HepG2 (cell line): Measurements from ENCODE around the gene FAM229A. TPM values are rescaled to one million over a fixed set of nuclear protein-coding genes. Genes with fewer than 3 reads are reported as not detected.

ENCODE experiments used
- ATAC-seq: fragments of 200-7000 bp; cut with Tn5 transposase; 3 replicates; pipeline ENCODE4 v1.9.1; 2020; ENCODE audit warnings: mild to moderate bottlenecking, moderate library complexity
- BruUV-seq: library from RNA; stranded (reverse); fragments of 400-500 nt; replicated peaks from 2 replicates; lab custom pipeline; 2021; lab: Mats Ljungman, UMichigan
- CTCF ChIA-PET: fragments of 300-600 bp; formaldehyde crosslinking; extraction: SDS; loops from one replicate; lab custom pipeline; 2021; ENCODE audit warnings: low total read pairs, inconsistent platforms, low intra/inter-chr PET ratio; lab: Yijun Ruan, JAX
- POLR2A ChIA-PET: fragments of 350-600 bp; sonication (Branson Sonifier 250); formaldehyde crosslinking; loops from one replicate; lab custom pipeline; 2020; ENCODE audit warnings: antibody characterized with exemption, inconsistent platforms; lab: Yijun Ruan, JAX
- DNase-seq: peaks from one replicate; pipeline ENCODE4 v3.0.0-alpha.2; 2015; ENCODE audit warnings: low spot score
- FAIRE-seq: peaks from 3 replicates; lab custom pipeline; 2011; peaks lifted over from hg19 to GRCh38; lab: Jason Lieb, UNC
- H2AFZ ChIP-seq: one replicate; pipeline ENCODE4 v1.6.1; 2011; ENCODE audit warnings: low read length, inconsistent platforms
- H3K27ac ChIP-seq: fragments of 300-600 bp; 3 replicates; pipeline ENCODE4 v1.8.0; 2011; ENCODE audit warnings: mixed run types, mild to moderate bottlenecking, mixed read lengths, low read length, inconsistent platforms; ENCODE audit not compliant: insufficient read depth; ENCODE audit errors: extremely low read length
- H3K27me3 ChIP-seq, 2 experiments: fragments of 200-600 bp in 1 of 2; 2 replicates in 1 of 2; 3 replicates in 1 of 2; pipeline versions ENCODE4 v1.6.0 to v1.8.0; 2011; ENCODE audit warnings: low read length in 2 of 2, mild to moderate bottlenecking in 2 of 2, moderate library complexity in 2 of 2, inconsistent platforms in 1 of 2; ENCODE audit not compliant: insufficient read depth in 2 of 2, control insufficient read depth in 1 of 2
- H3K36me3 ChIP-seq, 2 experiments: fragments of 200-600 bp in 1 of 2; replicated peaks in 1 of 2; 2 replicates in 1 of 2; 3 replicates in 1 of 2; pipeline versions ENCODE4 v1.5.1 to v1.8.0; 2011; ENCODE audit warnings: low read length in 2 of 2, inconsistent platforms in 1 of 2; ENCODE audit not compliant: insufficient read depth in 2 of 2, control insufficient read depth in 1 of 2
- H3K4me1 ChIP-seq: 2 replicates; pipeline ENCODE4 v1.5.1; 2012; ENCODE audit warnings: low read length, inconsistent platforms; ENCODE audit not compliant: insufficient read depth
- H3K4me2 ChIP-seq: 2 replicates; pipeline ENCODE4 v1.6.0; 2011; ENCODE audit warnings: low read depth, low read length, inconsistent platforms
- H3K4me3 ChIP-seq, 3 experiments: fragments of 200-600 bp in 1 of 3; sonication (generic), shearing (Covaris generic) in 1 of 3; replicated peaks in 1 of 3; 2 replicates each; pipeline ENCODE4 v1.5.1; 2011 to 2016; ENCODE audit warnings: low read length in 3 of 3, inconsistent platforms in 2 of 3, low read depth in 2 of 3, mild to moderate bottlenecking in 2 of 3, control low read depth in 1 of 3, mixed read lengths in 1 of 3; ENCODE audit not compliant: insufficient read depth in 1 of 3
- H3K79me2 ChIP-seq: one replicate; pipeline ENCODE4 v1.6.1; 2011; ENCODE audit warnings: low read length, inconsistent platforms; ENCODE audit not compliant: insufficient read depth
- H3K9ac ChIP-seq: 2 replicates; pipeline ENCODE4 v1.6.0; 2011; ENCODE audit warnings: mild to moderate bottlenecking, low read depth, low read length, inconsistent platforms; ENCODE audit not compliant: insufficient read depth
- H3K9me3 ChIP-seq: 2 replicates; pipeline ENCODE4 v1.5.1; 2012; ENCODE audit warnings: mild to moderate bottlenecking, low read length
- H4K20me1 ChIP-seq: 2 replicates; pipeline ENCODE4 v1.6.0; 2011; ENCODE audit warnings: inconsistent platforms, mild to moderate bottlenecking, low read length, moderate library complexity; ENCODE audit not compliant: insufficient read depth
- ADNP ChIP-seq: sonication (generic); formaldehyde crosslinking; IDR thresholded peaks from 2 replicates; pipeline ENCODE4 v1.4.0; 2020; ENCODE audit warnings: missing genetic modification reagents
- CREBL2 ChIP-seq: sonication (generic); formaldehyde crosslinking; IDR thresholded peaks from 2 replicates; pipeline ENCODE4 v1.8.1; 2023; ENCODE audit warnings: missing genetic modification reagents, mild to moderate bottlenecking, borderline replicate concordance
- GPN1 ChIP-seq: sonication (generic); formaldehyde crosslinking; IDR thresholded peaks from 2 replicates; pipeline ENCODE4 v1.5.1; 2020; ENCODE audit warnings: missing genetic modification reagents, borderline replicate concordance
- NCOR1 ChIP-seq: fragments of 200-600 bp; sonication (generic); IDR thresholded peaks from 2 replicates; pipeline ENCODE4 v1.7.0; 2017; ENCODE audit warnings: antibody characterized with exemption, low read length, borderline replicate concordance
- PAXIP1 ChIP-seq: sonication (generic); formaldehyde crosslinking; conservative IDR thresholded peaks from 2 replicates; pipeline ENCODE4 v1.4.0; 2020; ENCODE audit warnings: mild to moderate bottlenecking, missing genetic modification reagents, moderate library complexity
- RBFOX2 ChIP-seq: fragments of 200-400 bp; formaldehyde crosslinking; IDR thresholded peaks from 2 replicates; pipeline ENCODE4 v1.6.1; 2017; ENCODE audit warnings: low read depth, mild to moderate bottlenecking, low read length
- ZNF121 ChIP-seq: sonication (generic); formaldehyde crosslinking; IDR thresholded peaks from 2 replicates; pipeline ENCODE4 v1.5.0; 2020; ENCODE audit warnings: mild to moderate bottlenecking, missing genetic modification reagents
- WGBS: methylation state at CpG from one replicate; pipeline ENCODE4 v1.1.6; 2017; ENCODE audit warnings: low lambda C conversion rate; 5-methylcytosine and 5-hydroxymethylcytosine counted together
- in situ Hi-C: cut with HindIII; loops from 2 replicates; pipeline ENCODE4 v1.10.0; 2017; ENCODE audit warnings: low pct_unique_long_range_greater_than_20kb; ENCODE audit not compliant: extremely low pct_ligation_motif_present
- intact Hi-C: fragments of 100-400 bp; cut with micrococcal nuclease; formaldehyde crosslinking; loops from one replicate; pipeline ENCODE4 v1.10.0; 2022; ENCODE audit not compliant: unreplicated experiment
- polyA plus RNA-seq, 8 experiments: library from polyadenylated mRNA; depleted of rRNA in 3 of 8; stranded (reverse) in 7 of 8; unstranded in 1 of 8; fragments of >200 nt; fragmentation: Illumina TruSeq in 4 of 8; extraction: Trizol in 4 of 8; gene quantifications; 2 replicates each; pipeline versions ENCODE4 v1.2.1 to v1.2.3, GENCODE V29; 2011 to 2016; ENCODE audit warnings: low read depth in 4 of 8, missing spikeins in 1 of 8, mixed read lengths in 1 of 8; ENCODE audit not compliant: insufficient read depth in 1 of 8
- total RNA-seq, 5 experiments: library from RNA; depleted of rRNA; stranded (reverse); fragments of >200 nt; fragmentation: Illumina TruSeq; extraction: Trizol; gene quantifications; 2 replicates each; pipeline ENCODE4 v1.2.3, GENCODE V29; 2016; ENCODE audit warnings: low read depth in 1 of 5

FAM229A gene
- total and polyA plus RNA-seq, 2 of the 13 experiments (the other 11 are each of a cell fraction or from before 2014, with no cell fraction given): 3.2 to 17.6 TPM

GRCh38 chr1:32367912-32368635 lies 5.8 kb upstream of the FAM229A start:
- TF ChIP-seq CREBL2 (no peak), GPN1 (CRISPR knock-in tag) (no peak), ZNF121 (CRISPR knock-in tag) (peak; percentile 54; the same call in 1 of the 2 replicates), NCOR1 (no peak), ADNP (CRISPR knock-in tag) (no peak), RBFOX2 (0 out of 2 replicates have a peak, but pooled peaks have one; percentile 21), PAXIP1 (no peak)
- no peak overlapping the region for H2AFZ ChIP-seq
- H3K79me2 ChIP-seq: no peaks in the 10 kb centered on the region
- FAIRE-seq: no peak
- H3K9ac ChIP-seq: no peak overlapping the region
- H3K36me3 ChIP-seq: peaks cover 27 to 69% of the 10 kb centered on the region in 2 experiments
- no TSS peak for BruUV-seq
- H3K27me3 ChIP-seq: no peaks in the 10 kb centered on the region
- no peaks in the 10 kb centered on the region for H3K9me3 ChIP-seq
- DNase-seq: no peak
- H3K4me2 ChIP-seq: no peak overlapping the region
- 94% methylated on average over 7 of the region's 7 CpGs for WGBS
- intact Hi-C loops: no loop called here
- ChIA-PET POLR2A (interaction anchor here (0.8 to 1.4 kb wide), 3 partner anchors 10 to 26 kb away, joined by 3 to 4 read pairs (median 4); partner anchors contain the start of gene BSDC1), CTCF (no interaction called here)
- in situ Hi-C loops: no loop called here
- H3K27ac ChIP-seq: no peak overlapping the region
- H3K4me3 ChIP-seq: no peak overlapping the region
- H3K4me1 ChIP-seq: no peaks in the 10 kb centered on the region
- ATAC-seq: no peak
- H4K20me1 ChIP-seq: no peaks in the 10 kb centered on the region
